NCI-H128 (cell line): Measurements from ENCODE around the gene CEP112.
"Not testable (repeated sequence)": the region's sequence is repeated elsewhere in the genome, so short reads cannot be mapped to it uniquely, and the experiment has no call there.

Experiments
- DNase-seq: peaks from one replicate; lab custom pipeline; 2025; ENCODE audit not compliant: unreplicated experiment; lab: John Stamatoyannopoulos, UW

The CEP112 gene

DNA sequence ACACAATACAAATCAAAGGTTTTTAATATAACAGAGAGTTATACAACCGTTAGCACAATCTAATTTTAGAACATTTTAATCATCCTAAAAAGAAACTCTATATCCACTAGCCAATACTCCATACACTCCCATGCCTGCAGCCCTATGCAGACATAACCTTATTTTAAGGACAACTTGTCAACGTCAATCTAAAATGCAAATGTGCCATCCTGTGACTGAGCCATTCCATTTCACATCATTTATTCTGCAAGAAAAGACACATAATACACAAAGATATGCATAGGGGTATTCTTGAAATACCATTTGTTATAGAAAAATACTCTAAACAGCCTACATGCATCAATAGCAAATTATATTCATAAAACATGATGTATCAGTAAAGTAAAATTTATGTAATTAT, 106.7 kb downstream of the CEP112 start:
- no peak for DNase-seq

DNA sequence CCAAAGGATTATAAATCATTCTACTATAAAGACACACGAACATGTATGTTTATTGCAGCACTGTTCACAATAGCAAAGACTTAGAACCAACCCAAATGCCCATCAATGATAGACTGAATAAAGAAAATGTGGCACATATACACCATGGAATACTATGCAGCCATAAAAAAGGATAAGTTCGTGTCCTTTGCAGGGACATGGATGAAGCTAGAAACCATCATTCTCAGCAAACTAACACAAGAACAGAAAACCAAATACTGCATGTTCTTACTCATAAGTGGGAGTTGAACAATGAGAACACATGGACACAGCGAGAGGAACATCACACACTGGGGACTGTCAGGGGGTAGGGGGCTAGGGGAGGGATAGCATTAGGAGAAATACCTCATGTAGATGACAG, 111.3 kb downstream of the CEP112 start:
- DNase-seq: not testable (repeated sequence)

DNA sequence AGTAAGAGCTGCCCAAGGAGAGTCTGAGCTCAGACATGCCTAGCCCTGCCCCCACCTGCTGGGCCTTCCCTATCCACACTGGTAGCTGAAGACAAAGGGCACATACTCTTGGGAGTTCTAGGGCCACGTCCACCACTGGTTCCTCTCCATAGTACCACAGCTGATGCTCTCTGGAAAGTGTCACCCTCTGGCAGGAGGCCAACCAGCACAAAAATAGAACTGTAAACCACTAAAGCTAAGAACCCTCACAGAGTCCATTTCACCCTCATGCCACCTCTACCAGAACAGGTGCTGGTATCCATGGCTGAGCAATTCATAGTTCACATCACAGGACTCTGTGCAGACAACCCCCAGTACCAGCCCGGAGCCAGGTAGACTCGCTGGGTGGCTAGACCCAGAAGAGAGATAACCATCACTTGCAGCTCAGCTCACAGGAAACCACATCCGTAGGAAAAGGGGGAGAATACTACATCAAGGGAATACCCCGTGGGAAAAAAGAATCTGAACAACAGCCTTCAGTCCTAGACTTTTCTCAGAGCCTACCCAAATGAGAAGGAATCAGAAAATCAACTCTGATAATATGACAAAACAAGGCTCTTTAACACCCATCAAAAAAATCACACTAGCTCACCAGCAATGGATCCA, 115.3 kb downstream of the CEP112 start:
- DNase-seq: no peak

DNA sequence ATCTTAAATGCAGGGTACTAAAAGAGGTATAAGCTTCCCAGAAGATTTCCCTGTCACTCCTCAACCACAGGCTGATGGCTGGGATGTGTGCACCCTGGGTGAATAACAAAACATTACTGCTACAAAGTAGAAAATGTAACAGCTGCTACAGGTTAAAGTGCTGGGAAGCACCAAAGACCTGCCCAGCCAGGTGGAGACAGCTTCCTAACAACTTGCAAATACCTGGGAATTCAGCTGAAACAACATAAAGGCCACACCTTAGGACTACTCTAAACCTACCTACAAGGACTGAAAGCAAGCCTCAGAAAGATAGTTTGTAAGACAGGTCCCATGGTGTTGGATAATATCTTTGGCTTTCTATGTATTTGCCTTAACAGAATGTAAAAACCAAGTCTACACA, 118.5 kb downstream of the CEP112 start:
- DNase-seq: no peak

DNA sequence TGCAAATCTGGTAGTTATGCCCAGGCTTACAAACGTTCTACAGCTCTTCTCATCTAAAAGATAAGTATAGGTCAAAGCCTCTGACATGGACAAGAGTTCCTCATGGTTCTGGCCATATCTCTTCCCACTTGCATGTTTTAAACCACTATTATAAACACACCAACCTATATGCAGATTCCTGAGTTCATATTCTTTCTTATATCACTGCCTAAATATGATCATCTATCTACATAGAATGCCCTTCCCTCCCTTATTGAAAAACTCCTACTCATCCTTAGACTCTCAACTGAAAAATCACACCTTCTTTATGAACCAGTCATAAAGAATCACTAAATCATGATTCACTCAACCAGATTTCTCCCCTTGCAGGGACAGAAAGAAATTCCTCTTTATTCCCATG, 128.2 kb downstream of the CEP112 start:
- no peak for DNase-seq

DNA sequence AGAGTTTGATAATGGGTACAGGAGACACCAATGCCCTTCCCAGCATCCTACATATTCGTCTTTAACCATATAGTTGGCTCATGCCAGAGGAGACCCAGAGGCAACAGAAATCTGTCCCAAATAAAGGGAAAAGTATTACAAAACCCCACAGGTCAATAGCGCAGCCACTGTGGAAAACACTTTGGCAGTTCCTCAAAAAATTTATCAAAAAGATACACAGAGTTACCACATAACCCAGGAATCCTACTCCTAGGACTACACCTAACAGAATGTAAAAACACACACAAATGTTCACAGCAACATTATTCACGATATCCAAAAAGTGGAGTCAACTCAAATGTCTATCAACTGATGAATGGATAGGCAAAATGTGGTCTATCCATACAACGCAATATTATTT, 135.8 kb downstream of the CEP112 start:
- no peak for DNase-seq

DNA sequence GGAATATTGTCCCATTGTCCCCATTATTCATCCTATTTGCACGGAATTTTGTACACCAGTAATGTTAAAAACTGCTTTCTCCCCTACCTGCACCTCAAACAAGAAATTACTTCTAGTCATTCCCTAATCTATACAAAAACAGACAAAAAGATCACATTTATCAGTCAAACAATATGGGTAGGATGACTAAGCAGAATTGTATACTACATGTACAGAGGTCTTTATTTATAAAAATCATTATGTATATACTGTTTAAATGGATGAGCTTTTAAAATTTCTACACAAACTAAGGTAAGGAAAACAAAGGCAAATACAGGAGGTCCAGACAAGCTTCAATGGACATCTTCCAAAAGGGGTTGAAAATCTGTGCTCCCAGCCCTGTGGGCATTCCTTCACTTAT, 137.7 kb downstream of the CEP112 start:
- DNase-seq: no peak

DNA sequence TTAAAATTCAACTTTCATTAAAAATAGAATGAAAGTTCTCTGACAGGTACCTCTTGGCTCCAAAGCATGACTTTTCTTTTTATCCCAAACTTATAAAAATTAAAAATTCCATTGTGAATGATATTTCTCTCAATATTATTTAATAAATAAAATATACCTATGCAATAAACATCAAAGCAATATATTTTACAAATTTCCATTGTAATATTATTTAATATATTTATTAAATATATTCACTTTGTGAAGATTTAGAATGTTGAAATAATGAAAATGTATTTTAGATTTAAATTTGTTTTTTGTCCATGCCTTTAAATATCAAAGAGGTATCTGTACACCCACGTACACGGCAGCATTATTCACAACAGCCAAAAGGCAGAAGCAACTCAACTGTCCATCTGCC, 147.8 kb downstream of the CEP112 start:
- DNase-seq: no peak

DNA sequence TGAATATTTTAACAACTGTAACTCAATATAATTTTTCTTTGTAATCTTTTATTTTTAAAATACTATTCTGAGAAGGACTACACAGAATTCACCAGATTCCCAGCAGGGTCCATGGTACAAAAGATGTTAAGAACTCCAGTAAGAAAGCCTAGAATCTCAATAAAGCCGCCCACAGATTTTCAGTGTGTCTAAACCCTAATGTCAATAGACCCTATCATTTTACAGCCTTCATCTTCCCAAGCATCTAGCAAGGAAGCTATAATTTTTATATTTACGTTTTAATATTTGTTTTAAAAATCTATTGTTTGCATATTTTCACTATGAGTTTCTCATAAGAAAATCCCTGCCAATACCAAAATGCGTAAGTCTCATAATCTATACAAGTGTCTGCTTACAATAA, 148.5 kb downstream of the CEP112 start:
- DNase-seq: no peak

DNA sequence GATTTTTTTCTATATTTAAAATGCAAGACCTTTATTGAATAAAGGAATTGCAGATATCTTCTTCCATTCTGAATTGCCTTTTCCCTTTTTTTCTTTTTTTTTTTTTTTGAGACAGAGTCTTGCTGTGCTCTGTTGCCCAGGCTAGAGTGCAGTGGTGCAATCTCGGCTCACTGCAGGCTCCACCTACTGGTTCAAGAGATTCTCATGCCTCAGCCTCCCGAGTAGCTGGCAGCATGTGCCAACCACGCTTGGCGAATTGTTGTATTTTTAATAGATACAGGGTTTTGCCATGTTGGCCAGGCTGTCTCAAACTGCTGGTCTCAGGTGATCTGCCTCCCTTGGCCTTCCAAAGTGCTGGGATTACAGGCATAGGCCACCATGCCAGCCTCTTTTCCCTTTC, 151.5 kb downstream of the CEP112 start:
- DNase-seq: no peak

DNA sequence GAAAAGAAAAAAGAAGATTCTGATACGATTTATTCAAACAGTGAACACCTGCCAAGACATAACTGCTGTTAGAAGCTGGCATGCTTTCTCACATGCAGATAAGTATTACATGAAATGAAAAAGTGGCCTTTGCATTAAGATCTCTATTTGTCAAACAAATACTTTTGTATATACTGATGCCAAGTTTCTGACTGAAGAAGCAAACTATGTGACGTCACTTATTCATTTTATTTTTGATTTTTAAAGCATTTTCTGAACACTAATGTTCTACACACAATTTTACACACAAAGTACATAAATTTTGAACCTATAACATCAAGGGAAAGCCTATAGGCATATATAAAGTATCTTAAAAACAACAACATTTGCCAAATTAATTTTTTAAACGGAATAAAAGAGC, 153.8 kb downstream of the CEP112 start:
- no peak for DNase-seq

DNA sequence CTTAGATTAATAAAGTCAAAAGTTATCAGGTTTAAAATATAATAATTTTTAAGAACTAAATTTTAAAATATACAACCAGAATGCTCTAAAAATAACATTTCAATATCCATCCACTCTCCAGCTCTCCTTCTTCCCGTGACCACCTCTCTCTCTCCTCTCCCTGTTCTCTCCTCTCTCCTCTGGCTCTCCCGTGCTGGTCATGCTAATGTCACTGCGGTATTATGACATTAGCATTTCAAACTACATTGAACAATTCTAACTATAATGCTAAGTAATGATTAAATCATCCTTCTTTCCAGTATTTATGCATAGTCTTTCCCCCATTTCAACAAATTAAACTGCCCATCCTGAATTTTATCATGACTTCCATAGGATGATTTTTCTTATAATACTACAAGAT, 154.7 kb downstream of the CEP112 start:
- DNase-seq: no peak

DNA sequence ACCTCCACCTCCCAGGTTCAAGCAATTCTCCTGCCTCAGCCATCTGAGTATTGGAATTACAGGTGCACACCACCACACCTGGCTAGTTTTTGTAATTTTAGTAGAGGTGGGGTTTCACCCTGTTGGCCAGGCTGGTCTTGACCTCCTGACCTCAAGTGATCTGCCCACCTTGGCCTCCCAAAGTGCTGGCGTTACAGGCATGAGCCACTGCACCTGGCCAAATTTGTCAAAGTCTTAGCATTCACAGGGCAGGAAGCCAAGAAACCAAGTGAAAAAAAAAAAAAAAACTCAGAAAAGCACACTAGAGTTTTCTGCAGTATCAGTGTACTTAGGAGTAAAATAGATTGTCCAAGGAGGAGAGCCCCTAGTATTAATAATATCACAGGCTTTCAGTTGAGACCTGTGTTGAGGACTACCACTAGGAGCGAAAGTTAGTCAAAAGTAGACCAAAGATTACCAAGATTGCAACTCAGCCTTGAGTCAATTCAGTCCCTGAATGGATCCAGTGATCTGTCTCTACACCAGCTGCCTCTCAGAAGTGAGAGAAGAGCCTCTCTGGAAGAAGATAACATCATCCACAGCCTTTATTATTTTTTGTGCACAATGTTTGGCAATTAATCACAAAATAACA, 159.7 kb downstream of the CEP112 start:
- DNase-seq: no peak

DNA sequence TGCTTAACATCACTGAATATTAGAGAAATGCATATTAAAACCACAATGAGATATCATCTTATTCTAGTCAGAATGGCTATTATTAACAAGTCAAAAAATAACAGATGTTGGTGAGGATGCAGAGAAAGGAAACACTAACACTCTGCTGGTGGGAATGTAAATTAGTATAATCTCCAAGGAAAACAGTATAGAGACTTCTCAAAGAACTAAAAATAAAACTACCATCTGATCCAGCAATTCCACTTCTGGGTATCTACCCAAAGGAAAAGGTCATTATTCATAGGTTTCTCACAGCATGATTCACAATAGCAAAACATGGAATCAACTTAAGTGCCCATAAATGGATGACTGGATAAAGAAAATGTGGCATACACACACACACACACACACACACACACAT, 166.4 kb downstream of the CEP112 start:
- no peak for DNase-seq

DNA sequence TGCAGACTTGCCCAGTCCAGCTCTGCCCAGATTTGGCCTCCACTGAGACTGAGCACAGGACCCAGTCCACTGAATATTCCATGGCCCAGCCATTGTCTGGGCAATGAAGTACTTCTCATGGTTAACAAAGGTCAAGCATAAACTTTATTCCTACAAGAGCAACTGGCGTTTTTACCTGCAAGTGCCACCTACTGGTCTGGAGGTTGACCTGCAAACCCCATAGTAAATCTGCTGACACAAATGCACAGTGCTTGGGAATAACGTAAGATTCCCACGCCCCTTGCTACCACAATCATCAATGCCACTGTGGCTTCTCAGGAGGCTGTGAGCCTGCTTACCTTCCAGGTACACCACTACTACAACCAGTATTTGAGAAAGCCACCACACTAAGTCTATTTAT, 170.2 kb downstream of the CEP112 start:
- DNase-seq: no peak

DNA sequence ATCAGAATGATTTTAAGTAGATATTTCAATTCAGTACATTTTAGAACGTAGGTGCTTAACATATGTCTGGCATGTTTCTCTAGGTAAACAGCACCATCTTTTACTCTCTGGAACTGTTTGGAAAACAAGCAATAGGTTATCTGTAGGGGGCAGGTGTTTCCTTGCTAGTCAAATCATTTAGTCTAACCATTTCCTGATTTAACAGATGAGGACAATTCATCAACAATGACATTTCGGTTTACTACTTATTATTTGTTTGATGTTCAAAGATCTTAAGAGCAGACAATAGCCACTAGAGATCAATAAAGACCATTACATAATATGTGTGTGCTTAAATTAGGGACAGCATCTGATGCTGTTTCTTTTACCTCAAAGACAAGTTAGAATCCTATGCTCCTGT, 173.1 kb downstream of the CEP112 start:
- no peak for DNase-seq

DNA sequence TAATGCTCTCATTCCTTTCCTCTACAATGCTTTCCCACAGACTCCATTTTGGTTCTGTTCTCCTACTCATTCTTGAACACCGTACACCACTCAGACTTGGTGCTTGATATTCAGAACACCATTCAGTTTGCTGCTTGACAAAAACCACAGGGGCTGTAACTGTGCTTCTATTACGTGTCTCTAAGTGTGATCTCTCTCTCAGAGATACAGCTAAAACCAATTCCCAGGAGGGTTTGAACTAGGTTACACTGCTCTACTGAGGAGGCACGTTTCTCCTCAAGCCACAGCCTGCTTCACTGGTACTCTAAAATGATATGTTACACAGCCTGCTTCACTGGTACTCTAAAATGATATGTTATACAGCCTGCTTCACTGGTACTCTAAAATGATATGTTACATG, 175.7 kb downstream of the CEP112 start:
- DNase-seq: no peak

DNA sequence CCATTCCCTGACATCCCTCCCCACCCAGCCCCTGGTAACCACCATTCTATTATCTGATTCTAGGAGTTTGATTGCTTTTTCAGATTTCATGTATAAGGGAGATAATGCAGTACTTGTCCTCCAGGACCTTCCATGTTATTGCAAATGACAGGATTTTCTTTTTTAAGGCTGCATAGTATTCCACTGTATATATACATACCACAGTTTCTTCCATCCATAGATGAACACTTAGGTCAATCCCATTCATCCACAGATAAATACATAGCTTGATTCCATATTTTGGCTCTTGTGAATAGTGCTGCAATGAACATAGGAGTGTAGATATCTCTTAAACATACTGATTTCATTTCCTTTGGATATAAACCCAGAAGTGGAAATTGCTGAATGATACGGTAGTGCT, 183.3 kb downstream of the CEP112 start:
- no peak for DNase-seq

DNA sequence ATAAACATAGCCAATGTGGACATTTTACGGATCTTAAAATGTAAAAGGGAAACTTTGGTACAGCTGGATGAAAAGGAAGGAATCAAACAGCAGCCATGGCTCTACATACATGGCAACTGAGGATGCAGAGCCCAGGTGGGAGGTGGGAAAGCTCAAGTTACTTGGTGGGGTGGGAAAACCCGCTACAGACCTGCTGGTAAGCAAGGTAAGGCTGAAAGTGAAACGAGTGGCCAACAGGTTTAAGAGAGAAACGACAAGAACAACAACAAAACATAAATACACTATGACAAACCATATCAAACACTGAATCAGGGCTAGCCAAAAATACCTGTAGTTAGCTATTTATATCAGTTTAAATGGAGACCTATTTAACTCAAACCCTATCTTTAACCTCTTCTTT, 185.3 kb downstream of the CEP112 start:
- DNase-seq: no peak

DNA sequence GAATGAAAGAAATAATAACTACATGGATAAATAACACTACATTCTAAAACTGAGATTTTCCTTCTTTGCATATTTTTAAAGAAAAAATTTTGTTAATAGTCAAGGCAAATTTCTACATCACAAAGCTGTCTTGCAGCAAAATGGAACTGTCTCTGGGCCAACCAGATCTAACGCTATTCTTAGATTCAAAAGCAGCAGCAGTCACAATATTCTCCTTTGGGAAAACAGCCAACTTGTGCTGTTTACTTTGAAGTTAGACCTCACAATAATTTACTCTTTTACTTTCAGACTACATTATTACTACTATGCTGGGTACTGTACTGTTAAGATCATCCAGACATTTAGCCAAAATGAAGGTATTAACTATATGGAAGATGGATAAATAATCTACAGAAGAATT, 189.1 kb downstream of the CEP112 start:
- no peak for DNase-seq

DNA sequence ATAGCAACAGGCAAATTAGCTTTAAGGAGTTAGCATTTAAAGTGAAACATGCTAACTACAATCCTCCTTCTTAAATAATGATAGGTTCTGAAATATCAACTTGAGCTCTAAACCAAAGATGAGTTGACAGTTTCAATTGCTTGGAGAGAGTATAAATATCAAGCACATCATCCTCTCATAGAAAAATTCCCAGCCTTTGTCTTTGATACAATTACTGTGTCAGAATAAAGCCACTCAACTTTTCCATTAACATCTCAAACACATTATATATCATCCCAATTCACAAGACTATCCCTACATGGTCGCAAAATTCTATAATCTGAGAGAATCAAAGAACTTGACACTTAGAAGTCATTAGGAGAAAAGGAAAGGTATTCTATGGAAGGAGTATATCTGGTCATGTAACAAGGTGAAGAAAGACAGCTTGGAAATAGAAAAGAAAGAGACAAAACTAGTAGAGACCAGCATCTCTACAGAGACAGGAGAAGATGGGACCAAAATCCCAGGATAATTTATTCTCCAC, 189.8 kb downstream of the CEP112 start:
- no peak for DNase-seq

DNA sequence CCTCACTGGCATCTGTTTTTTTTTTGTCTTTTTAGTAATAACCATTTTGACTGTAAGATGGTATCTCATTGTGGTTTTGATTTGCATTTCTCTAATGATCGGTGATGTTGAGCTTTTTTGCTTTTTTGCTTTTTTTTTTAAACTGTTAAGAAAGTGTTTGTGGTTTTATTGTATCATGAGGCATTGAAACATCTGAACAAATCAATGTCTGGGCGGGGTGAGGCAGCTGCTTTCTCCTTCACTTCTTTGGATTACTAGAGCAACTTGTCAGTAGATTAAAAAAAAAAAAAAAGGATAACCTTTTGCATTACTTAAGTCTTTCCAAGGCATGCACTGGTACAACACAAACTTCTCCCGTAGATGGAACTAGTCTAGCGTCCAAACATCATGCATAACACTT, 191.7 kb downstream of the CEP112 start:
- no peak for DNase-seq

DNA sequence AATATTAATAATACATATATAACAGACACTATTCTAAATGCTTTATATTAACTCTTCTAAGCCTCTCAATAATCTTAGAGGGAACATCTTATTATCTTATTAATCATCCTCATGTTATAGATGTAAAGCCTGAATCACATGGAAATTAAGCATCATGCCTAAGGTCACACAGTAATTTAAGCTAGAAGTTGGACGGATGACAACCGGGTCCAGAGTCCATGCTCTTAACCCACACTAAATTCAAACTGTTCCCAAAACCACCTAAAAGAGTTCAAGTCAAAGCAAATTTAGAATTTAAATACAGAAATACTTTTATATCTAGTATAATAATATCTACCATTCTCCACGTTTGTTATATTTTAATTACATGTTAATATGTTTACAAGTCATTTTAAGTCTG, 193.3 kb downstream of the CEP112 start:
- DNase-seq: no peak
